ENCODE data around the gene SH3RF3.
A peak's percentile ranks its signal among the peaks of the same experiment; 100 is the strongest.
"Not testable (repeated sequence)": the region's sequence is repeated elsewhere in the genome, so short reads cannot be mapped to it uniquely, and the experiment has no call there.

Gene SH3RF3

GRCh38 chr2:109204412-109204811 is 75.4 kb downstream of the SH3RF3 start:
- no peak for DNase-seq

- DNase-seq, result no peak
Measured at GRCh38 chr2:109205447-109205846, 76.4 kb downstream of the SH3RF3 start.

GRCh38 chr2:109206569-109207146 is 77.7 kb downstream of the SH3RF3 start:
- no peak for DNase-seq

- DNase-seq, result no peak
Measured at GRCh38 chr2:109207176-109207575, 78.2 kb downstream of the SH3RF3 start.

GRCh38 chr2:109208071-109208950 is 79.3 kb downstream of the SH3RF3 start:
- peak; percentile 77 for DNase-seq

- no peak for DNase-seq
Measured at GRCh38 chr2:109208951-109209335, 79.9 kb downstream of the SH3RF3 start.

GRCh38 chr2:109209412-109209811 is 80.4 kb downstream of the SH3RF3 start:
- peak; percentile 78 for DNase-seq

GRCh38 chr2:109209941-109210340 is 80.9 kb downstream of the SH3RF3 start:
- DNase-seq, result no peak

- peak; percentile 21 for DNase-seq
Measured at GRCh38 chr2:109210431-109211200, 81.6 kb downstream of the SH3RF3 start.

- no peak for DNase-seq
Measured at GRCh38 chr2:109211315-109211714, 82.3 kb downstream of the SH3RF3 start.

- DNase-seq, result no peak
Measured at GRCh38 chr2:109212836-109213563, 84.0 kb downstream of the SH3RF3 start.

GRCh38 chr2:109213646-109214433 is 84.8 kb downstream of the SH3RF3 start:
- peak; percentile 81 for DNase-seq

- no peak for DNase-seq
Measured at GRCh38 chr2:109214651-109215371, 85.8 kb downstream of the SH3RF3 start.

GRCh38 chr2:109215866-109216265 is 86.9 kb downstream of the SH3RF3 start:
- DNase-seq, result no peak

GRCh38 chr2:109216332-109216731 is 87.3 kb downstream of the SH3RF3 start:
- DNase-seq, result no peak

GRCh38 chr2:109217362-109218086 is 88.5 kb downstream of the SH3RF3 start:
- DNase-seq, result peak; percentile 90

- DNase-seq, result no peak
Measured at GRCh38 chr2:109218087-109218791, 89.2 kb downstream of the SH3RF3 start.

- DNase-seq, result no peak
Measured at GRCh38 chr2:109218792-109219126, 89.8 kb downstream of the SH3RF3 start.

GRCh38 chr2:109220860-109221259 is 91.9 kb downstream of the SH3RF3 start:
- no peak for DNase-seq

- DNase-seq, result not testable (repeated sequence)
Measured at GRCh38 chr2:109221316-109221715, 92.3 kb downstream of the SH3RF3 start.
